Mucosa of stomach (tissue), 1 donor: Measurements from ENCODE around the gene IMMP1L.
"Not testable (repeated sequence)": the region's sequence is repeated elsewhere in the genome, so short reads cannot be mapped to it uniquely, and the experiment has no call there.

Experiments used
- H3K27me3 ChIP-seq: one replicate; pipeline ENCODE4 v1.7.0; 2013; ENCODE audit warnings: mild to moderate bottlenecking, low read length; ENCODE audit not compliant: control insufficient read depth, insufficient read depth
- H3K36me3 ChIP-seq: one replicate; pipeline ENCODE4 v1.7.0; 2013; ENCODE audit warnings: low read length; ENCODE audit not compliant: control insufficient read depth, insufficient read depth
- H3K4me1 ChIP-seq: one replicate; pipeline ENCODE4 v1.7.0; 2013; ENCODE audit warnings: mild to moderate bottlenecking, low read length; ENCODE audit not compliant: control insufficient read depth, insufficient read depth
- H3K4me3 ChIP-seq: one replicate; pipeline ENCODE4 v1.7.0; 2013; ENCODE audit warnings: low read length
- H3K9ac ChIP-seq: one replicate; pipeline ENCODE4 v1.7.0; 2013; ENCODE audit warnings: mild to moderate bottlenecking, low read length, moderate library complexity
- H3K9me3 ChIP-seq: one replicate; pipeline ENCODE4 v1.7.0; 2013; ENCODE audit warnings: mild to moderate bottlenecking, low read length, moderate library complexity; ENCODE audit not compliant: control insufficient read depth
- donor health status: Pancreatic carcinoma.

IMMP1L gene

DNA sequence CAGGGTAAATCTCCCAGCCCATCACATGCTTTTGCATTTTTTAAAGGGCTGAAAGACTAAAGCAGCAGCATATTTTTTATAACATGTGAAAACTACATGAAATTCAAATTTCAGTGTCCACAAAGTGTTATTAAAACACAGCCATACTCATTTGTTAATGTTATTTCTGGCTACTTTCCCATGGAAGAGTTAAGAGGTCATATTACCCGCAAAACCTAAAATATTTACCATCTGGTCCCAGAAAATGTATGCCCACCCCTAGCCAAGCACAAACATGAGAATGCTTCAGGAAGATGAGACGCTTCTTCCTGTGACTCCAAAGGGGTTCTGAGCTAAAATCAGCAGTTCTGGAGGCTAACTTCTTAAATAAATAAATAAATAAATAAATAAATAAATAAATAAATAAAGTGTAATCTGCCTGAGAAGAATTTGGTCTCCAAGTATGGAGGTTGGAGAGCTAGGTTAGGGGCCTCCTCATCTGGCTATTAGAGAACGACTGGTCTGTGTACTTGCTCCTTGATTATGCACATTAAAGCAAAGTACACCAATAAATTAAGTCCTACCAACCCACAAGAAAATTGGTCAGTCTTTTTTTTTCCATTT lies 9.7 kb downstream of the IMMP1L start:
- no peaks in the 10 kb centered on the region for H3K36me3 ChIP-seq
- no peaks in the 10 kb centered on the region for H3K4me1 ChIP-seq
- H3K9me3 ChIP-seq: no peaks in the 10 kb centered on the region
- H3K27me3 ChIP-seq: no peaks in the 10 kb centered on the region
- H3K4me3 ChIP-seq: no peak overlapping the region
- H3K9ac ChIP-seq: no peak overlapping the region

- not testable (repeated sequence) for H3K4me1 ChIP-seq, H3K4me3 ChIP-seq, H3K9ac ChIP-seq, H3K36me3 ChIP-seq, H3K9me3 ChIP-seq, H3K27me3 ChIP-seq
These were observed 15.7 kb downstream of the IMMP1L start for GRCh38 chr11:31493762-31494161.

DNA sequence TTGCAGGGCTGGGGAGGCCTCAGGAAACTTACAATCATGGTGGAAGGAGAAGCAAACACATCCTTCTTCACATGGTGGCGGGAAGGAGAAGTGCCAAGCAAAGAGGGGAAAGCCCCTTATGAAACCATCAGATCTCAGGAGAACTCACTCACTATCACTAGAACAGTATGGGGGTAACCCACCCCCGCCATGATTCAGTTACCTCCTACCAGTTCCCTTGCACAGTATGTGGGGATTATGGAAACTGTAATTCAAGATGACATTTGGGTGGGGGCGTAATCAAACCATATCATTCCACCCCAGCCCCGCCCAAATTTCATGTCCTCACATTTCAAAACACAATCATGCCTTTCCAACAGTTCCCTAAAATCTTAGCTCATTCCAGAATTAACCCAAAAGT lies 16.2 kb downstream of the IMMP1L start:
- no peaks in the 10 kb centered on the region for H3K27me3 ChIP-seq
- no peaks in the 10 kb centered on the region for H3K9me3 ChIP-seq
- H3K9ac ChIP-seq: no peak overlapping the region
- no peaks in the 10 kb centered on the region for H3K4me1 ChIP-seq
- H3K36me3 ChIP-seq: no peaks in the 10 kb centered on the region
- H3K4me3 ChIP-seq: no peak overlapping the region

- Histone ChIP-seq H3K9me3 (no peaks in the 10 kb centered on the region), H3K27me3 (no peaks in the 10 kb centered on the region), H3K4me1 (no peaks in the 10 kb centered on the region), H3K36me3 (no peaks in the 10 kb centered on the region), H3K9ac (no peak overlapping the region), H3K4me3 (no peak overlapping the region)
These were observed 17.0 kb downstream of the IMMP1L start for GRCh38 chr11:31492320-31492913.

DNA sequence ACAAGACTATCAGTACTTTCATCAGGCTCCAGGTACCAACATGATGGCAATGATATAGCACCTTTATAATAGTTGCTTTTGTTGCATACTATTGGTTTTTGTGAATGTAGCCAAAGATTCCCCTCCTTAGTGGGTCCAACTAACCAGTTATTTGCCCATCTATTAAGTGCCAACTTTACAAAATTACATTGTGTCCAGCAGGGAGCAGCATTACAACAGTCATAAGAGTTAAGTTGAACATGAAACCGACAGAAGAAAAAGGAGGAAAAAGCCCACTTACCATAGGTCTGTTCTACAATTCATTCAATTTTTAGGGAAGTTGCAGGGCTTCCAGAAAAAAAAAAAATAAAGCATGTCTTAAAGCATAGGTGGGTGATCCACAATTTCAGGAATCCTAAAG lies 21.6 kb downstream of the IMMP1L start:
- no peaks in the 10 kb centered on the region for H3K27me3 ChIP-seq
- no peak overlapping the region for H3K9ac ChIP-seq
- H3K4me1 ChIP-seq: no peaks in the 10 kb centered on the region
- no peaks in the 10 kb centered on the region for H3K36me3 ChIP-seq
- H3K4me3 ChIP-seq: no peak overlapping the region
- no peaks in the 10 kb centered on the region for H3K9me3 ChIP-seq

- H3K4me1 ChIP-seq: no peaks in the 10 kb centered on the region
These were observed 24.9 kb downstream of the IMMP1L start for GRCh38 chr11:31484497-31484896.

DNA sequence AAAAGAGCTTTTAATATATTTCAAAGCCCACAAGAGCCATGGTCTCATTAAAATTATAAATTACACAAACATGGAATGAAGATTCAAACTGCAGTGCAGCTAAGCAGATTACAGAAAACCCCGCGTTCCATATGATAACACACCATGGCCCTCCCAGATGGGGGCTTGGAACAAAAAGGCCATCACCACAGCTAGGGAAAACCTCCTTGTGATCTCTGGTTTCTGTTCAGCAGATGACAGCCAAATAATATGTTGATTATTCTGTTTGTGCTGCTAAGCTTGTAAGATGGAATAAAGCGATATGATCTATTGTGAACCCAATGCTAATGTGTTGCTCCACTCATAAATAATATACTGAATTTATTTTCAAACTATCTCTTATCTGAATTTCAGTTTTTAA lies 28.5 kb downstream of the IMMP1L start:
- Histone ChIP-seq H3K4me3 (no peak overlapping the region), H3K9me3 (no peaks in the 10 kb centered on the region), H3K27me3 (no peaks in the 10 kb centered on the region), H3K36me3 (no peaks in the 10 kb centered on the region), H3K9ac (no peak overlapping the region), H3K4me1 (no peaks in the 10 kb centered on the region)

More at GRCh38 chr11:31484497-31484896, 24.9 kb downstream of the IMMP1L start:
- Histone ChIP-seq H3K9ac (no peak overlapping the region), H3K27me3 (no peaks in the 10 kb centered on the region), H3K9me3 (no peaks in the 10 kb centered on the region), H3K36me3 (no peaks in the 10 kb centered on the region), H3K4me3 (no peak overlapping the region)

DNA sequence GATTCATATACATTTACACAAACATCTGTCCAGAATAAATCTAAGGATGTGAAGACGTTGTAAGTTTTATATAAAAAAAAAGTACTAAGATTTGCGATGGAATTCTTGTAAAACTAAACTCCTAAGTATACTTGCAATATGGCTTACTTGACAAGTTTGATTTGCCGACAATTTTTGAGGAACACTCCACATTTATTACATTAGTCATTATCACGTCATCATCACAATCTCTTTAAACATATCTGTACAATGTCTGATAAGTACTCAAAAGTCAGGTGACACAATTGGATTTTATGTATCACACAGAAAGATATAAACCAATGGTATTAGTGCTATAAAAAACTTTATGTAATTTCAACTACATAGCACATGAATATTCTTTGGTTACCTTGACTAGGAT lies 30.4 kb downstream of the IMMP1L start:
- Histone ChIP-seq H3K4me3 (no peak overlapping the region), H3K36me3 (no peaks in the 10 kb centered on the region), H3K9me3 (no peaks in the 10 kb centered on the region), H3K4me1 (no peaks in the 10 kb centered on the region), H3K27me3 (no peaks in the 10 kb centered on the region), H3K9ac (no peak overlapping the region)

DNA sequence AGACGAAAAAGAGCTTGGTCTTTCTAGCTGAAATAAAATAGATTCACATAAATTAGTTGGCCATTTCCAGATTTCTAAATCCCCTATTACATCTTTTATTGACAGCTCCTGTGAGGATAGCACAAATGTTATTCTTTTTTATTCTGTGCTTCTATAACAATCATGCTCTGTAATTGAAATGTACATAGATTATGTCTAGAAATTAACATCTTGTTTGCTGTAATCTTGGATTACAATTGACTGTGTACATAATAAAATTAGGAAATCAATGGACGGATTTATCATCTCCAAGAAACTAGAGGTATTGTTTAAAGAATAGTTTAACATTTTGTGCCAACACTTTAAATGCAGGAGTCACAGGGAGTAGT lies 31.2 kb downstream of the IMMP1L start:
- Histone ChIP-seq H3K9ac (no peak overlapping the region), H3K9me3 (no peaks in the 10 kb centered on the region), H3K36me3 (no peaks in the 10 kb centered on the region), H3K4me3 (no peak overlapping the region), H3K4me1 (no peaks in the 10 kb centered on the region), H3K27me3 (no peaks in the 10 kb centered on the region)

DNA sequence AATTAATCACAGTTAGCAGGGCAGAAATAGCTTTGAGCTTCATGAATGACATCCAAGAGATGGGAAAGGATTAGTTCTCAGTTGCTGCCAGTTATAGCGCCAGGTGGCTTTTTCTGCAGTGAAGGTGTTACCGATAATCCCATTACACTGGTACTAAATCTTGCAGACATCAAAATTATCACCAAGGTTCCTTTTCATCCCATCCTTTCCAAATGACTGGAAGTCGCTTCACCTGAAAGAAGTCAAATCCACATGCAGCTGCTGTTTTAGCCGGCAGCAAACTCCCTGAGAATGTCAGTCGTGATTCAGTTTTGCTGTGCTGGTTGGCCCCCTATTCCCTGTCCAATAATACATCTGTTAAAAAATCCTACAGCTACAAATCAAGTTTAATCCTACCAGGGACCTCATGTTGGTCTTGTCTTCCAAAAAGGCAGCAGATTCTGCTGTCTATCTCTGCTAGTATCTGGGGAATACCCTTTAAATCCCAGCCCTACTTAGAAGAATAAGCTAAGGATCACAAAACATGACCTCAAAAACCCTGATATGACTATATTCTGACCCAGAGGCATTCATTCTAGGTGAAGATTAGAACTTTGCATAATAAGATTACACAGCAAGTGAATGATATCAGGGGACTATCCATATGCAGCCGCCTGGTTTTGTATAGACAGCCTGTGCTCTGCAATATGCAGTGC lies 31.7 kb downstream of the IMMP1L start:
- Histone ChIP-seq H3K36me3 (no peaks in the 10 kb centered on the region), H3K9ac (no peak overlapping the region), H3K4me3 (no peak overlapping the region), H3K27me3 (no peaks in the 10 kb centered on the region), H3K4me1 (no peaks in the 10 kb centered on the region), H3K9me3 (no peaks in the 10 kb centered on the region)

GRCh38 chr11:31474083-31474482 lies 35.3 kb downstream of the IMMP1L start:
- no peaks in the 10 kb centered on the region for H3K4me1 ChIP-seq
- H3K27me3 ChIP-seq: no peaks in the 10 kb centered on the region
- no peaks in the 10 kb centered on the region for H3K36me3 ChIP-seq
- no peak overlapping the region for H3K9ac ChIP-seq
- H3K9me3 ChIP-seq: no peaks in the 10 kb centered on the region
- H3K4me3 ChIP-seq: no peak overlapping the region

- Histone ChIP-seq H3K4me3 (no peak overlapping the region), H3K27me3 (no peaks in the 10 kb centered on the region), H3K9ac (no peak overlapping the region), H3K36me3 (no peaks in the 10 kb centered on the region), H3K9me3 (no peaks in the 10 kb centered on the region), H3K4me1 (no peaks in the 10 kb centered on the region)
These were observed 45.0 kb downstream of the IMMP1L start for GRCh38 chr11:31464436-31464835.
